Large intestine (tissue), 12 donors: ENCODE measurements around the gene KLHL18. TPM values are rescaled to one million over a fixed set of nuclear protein-coding genes. Genes with fewer than 3 reads are reported as not detected.

Experiments used
- DNase-seq, 2 donors: peaks; one replicate each; pipeline versions ENCODE4 v3.0.0 to v3.0.0-alpha.2; 2013
- H3K27ac ChIP-seq: one replicate; pipeline ENCODE4 v1.5.1; 2013; ENCODE audit warnings: low read length
- H3K27me3 ChIP-seq: 2 replicates; pipeline ENCODE4 v1.6.1; 2013; ENCODE audit warnings: low read length; ENCODE audit not compliant: control insufficient read depth, insufficient read depth
- H3K36me3 ChIP-seq: 2 replicates; pipeline ENCODE4 v1.6.1; 2013; ENCODE audit warnings: low read length; ENCODE audit not compliant: control insufficient read depth, insufficient read depth
- H3K4me1 ChIP-seq: one replicate; pipeline ENCODE4 v1.6.1; 2013; ENCODE audit warnings: low read length; ENCODE audit not compliant: control insufficient read depth, insufficient read depth
- H3K4me3 ChIP-seq: one replicate; pipeline ENCODE4 v1.5.1; 2013; ENCODE audit warnings: low read length
- H3K9me3 ChIP-seq: one replicate; pipeline ENCODE4 v1.6.1; 2013; ENCODE audit warnings: mild to moderate bottlenecking, low read depth, low read length, moderate library complexity; ENCODE audit not compliant: control insufficient read depth
- WGBS: methylation state at CpG from one replicate; pipeline ENCODE4 v1.1.5; 2013; ENCODE audit warnings: low lambda C conversion rate; ENCODE audit not compliant: insufficient coverage; 5-methylcytosine and 5-hydroxymethylcytosine counted together
- long read RNA-seq, 11 donors: transcript quantifications; one replicate each; lab custom pipeline, GENCODE V29; 2026
- polyA plus RNA-seq: library from polyadenylated mRNA; unstranded; fragments of 120-200 nt; gene quantifications from one replicate; pipeline ENCODE4 v1.2.1, GENCODE V29; 2013

Gene KLHL18
- 11.2 TPM for polyA plus RNA-seq
- long read RNA-seq, donor 1 = 0 reads
- long read RNA-seq, donor 2, partial matches to known transcripts = 0 of 4 reads
- long read RNA-seq, donor 2, other reads (novel, unspliced or antisense) = 0 of 4 reads
- long read RNA-seq, donor 3 = 0 reads
- long read RNA-seq, donor 4 = 0 reads
- long read RNA-seq, donor 5, full-length matches to known transcripts = 1 of 1 reads
- long read RNA-seq, donor 5, partial matches to known transcripts = 0 of 1 reads
- long read RNA-seq, donor 5, other reads (novel, unspliced or antisense) = 0 of 1 reads
- long read RNA-seq, donor 6, full-length matches to known transcripts = 2 of 2 reads
- long read RNA-seq, donor 6, partial matches to known transcripts = 0 of 2 reads
- long read RNA-seq, donor 6, other reads (novel, unspliced or antisense) = 0 of 2 reads
- long read RNA-seq, donor 7, full-length matches to known transcripts = 4 of 4 reads
- long read RNA-seq, donor 7, partial matches to known transcripts = 0 of 4 reads
- long read RNA-seq, donor 7, other reads (novel, unspliced or antisense) = 0 of 4 reads
- long read RNA-seq, donor 8 = 0 reads
- long read RNA-seq, donor 9, partial matches to known transcripts = 7 of 9 reads
- long read RNA-seq, donor 9, other reads (novel, unspliced or antisense) = 0 of 9 reads
- long read RNA-seq, donor 10, full-length matches to known transcripts = 6 of 6 reads
- long read RNA-seq, donor 10, partial matches to known transcripts = 0 of 6 reads
- long read RNA-seq, donor 10, other reads (novel, unspliced or antisense) = 0 of 6 reads
- long read RNA-seq, donor 11, full-length matches to known transcripts = 2 of 2 reads
- long read RNA-seq, donor 11, partial matches to known transcripts = 0 of 2 reads
- long read RNA-seq, donor 11, other reads (novel, unspliced or antisense) = 0 of 2 reads

GRCh38 chr3:47282424-47283192, at the start of gene KLHL18, which contains the start of gene KIF9:
Gene KLHL18, plus strand, starts transcription at chr3:47282944. Its CDS starts 22 bp downstream, at chr3:47282966.
Gene KIF9, minus strand, starts transcription at chr3:47282799. Its CDS starts 5,425 bp downstream, at chr3:47277374.
- peak within 1 kb of the TSS; percentile 96 for H3K27ac ChIP-seq
- no peaks in the 10 kb centered on the region for H3K27me3 ChIP-seq
- no peaks in the 10 kb centered on the region for H3K9me3 ChIP-seq
- no CpG with 5 or more reads among the region's 82 CpGs for WGBS
- no peaks in the 10 kb centered on the region for H3K36me3 ChIP-seq
- peaks cover 4% of the 10 kb centered on the region for H3K4me1 ChIP-seq
- H3K4me3 ChIP-seq = peak within 1 kb of the TSS; percentile 84
- peak; percentile 96 to 99 for DNase-seq

GRCh38 chr3:47238017-47238416, 44.7 kb upstream of the KLHL18 start:
- no peak for DNase-seq
- WGBS = no CpG with 5 or more reads among the region's 3 CpGs
- Histone ChIP-seq H3K36me3 (no peaks in the 10 kb centered on the region), H3K27ac (no peak overlapping the region), H3K27me3 (no peaks in the 10 kb centered on the region), H3K9me3 (no peaks in the 10 kb centered on the region), H3K4me3 (no peak overlapping the region), H3K4me1 (peaks cover 8% of the 10 kb centered on the region)

GRCh38 chr3:47239929-47240328, 42.8 kb upstream of the KLHL18 start:
- Histone ChIP-seq H3K27me3 (no peaks in the 10 kb centered on the region), H3K36me3 (no peaks in the 10 kb centered on the region), H3K27ac (no peak overlapping the region), H3K4me3 (no peak overlapping the region), H3K9me3 (no peaks in the 10 kb centered on the region), H3K4me1 (peaks cover 5% of the 10 kb centered on the region)
- DNase-seq = no peak
- no CpG with 5 or more reads among the region's 6 CpGs for WGBS

GRCh38 chr3:47243419-47244147, 39.2 kb upstream of the KLHL18 start:
- no peaks in the 10 kb centered on the region for H3K36me3 ChIP-seq
- no CpG with 5 or more reads among the region's 9 CpGs for whole genome bisulfite sequencing
- no peaks in the 10 kb centered on the region for H3K9me3 ChIP-seq
- no peak for DNase-seq
- H3K4me1 ChIP-seq = no peaks in the 10 kb centered on the region
- H3K27me3 ChIP-seq = no peaks in the 10 kb centered on the region
- no peak overlapping the region for H3K27ac ChIP-seq
- no peak overlapping the region for H3K4me3 ChIP-seq

GRCh38 chr3:47244531-47245100, 38.1 kb upstream of the KLHL18 start:
- Histone ChIP-seq H3K4me3 (no peak overlapping the region), H3K27ac (no peak overlapping the region), H3K36me3 (no peaks in the 10 kb centered on the region), H3K9me3 (no peaks in the 10 kb centered on the region), H3K4me1 (no peaks in the 10 kb centered on the region), H3K27me3 (no peaks in the 10 kb centered on the region)
- DNase-seq = no peak
- no CpG with 5 or more reads among the region's 10 CpGs for WGBS

GRCh38 chr3:47245271-47245670, 37.5 kb upstream of the KLHL18 start:
- DNase-seq = no peak

GRCh38 chr3:47247131-47248064, 35.3 kb upstream of the KLHL18 start:
- Histone ChIP-seq H3K27me3 (no peaks in the 10 kb centered on the region), H3K4me3 (no peak overlapping the region), H3K27ac (no peak overlapping the region), H3K36me3 (no peaks in the 10 kb centered on the region), H3K9me3 (no peaks in the 10 kb centered on the region), H3K4me1 (no peaks in the 10 kb centered on the region)
- no peak for DNase-seq
- no CpG with 5 or more reads among the region's 14 CpGs for WGBS

More at GRCh38 chr3:47245271-47245670, 37.5 kb upstream of the KLHL18 start:
- H3K36me3 ChIP-seq = no peaks in the 10 kb centered on the region
- no peaks in the 10 kb centered on the region for H3K4me1 ChIP-seq
- WGBS = no CpG with 5 or more reads among the region's 2 CpGs
- no peaks in the 10 kb centered on the region for H3K9me3 ChIP-seq
- no peak overlapping the region for H3K27ac ChIP-seq
- H3K4me3 ChIP-seq = no peak overlapping the region
- H3K27me3 ChIP-seq = no peaks in the 10 kb centered on the region

- Histone ChIP-seq H3K4me1 (no peaks in the 10 kb centered on the region), H3K36me3 (no peaks in the 10 kb centered on the region), H3K27ac (no peak overlapping the region), H3K4me3 (no peak overlapping the region), H3K9me3 (no peaks in the 10 kb centered on the region), H3K27me3 (no peaks in the 10 kb centered on the region)
- DNase-seq = no peak
- WGBS = 100% methylated on average over 1 of the region's 7 CpGs
Measured at GRCh38 chr3:47250309-47251060, 32.3 kb upstream of the KLHL18 start.
